ENCODE data around the gene RIOX2.
A peak's percentile ranks its signal among the peaks of the same experiment; 100 is the strongest.
"Not testable (repeated sequence)": the region's sequence is repeated elsewhere in the genome, so short reads cannot be mapped to it uniquely, and the experiment has no call there.

Gene RIOX2

DNA sequence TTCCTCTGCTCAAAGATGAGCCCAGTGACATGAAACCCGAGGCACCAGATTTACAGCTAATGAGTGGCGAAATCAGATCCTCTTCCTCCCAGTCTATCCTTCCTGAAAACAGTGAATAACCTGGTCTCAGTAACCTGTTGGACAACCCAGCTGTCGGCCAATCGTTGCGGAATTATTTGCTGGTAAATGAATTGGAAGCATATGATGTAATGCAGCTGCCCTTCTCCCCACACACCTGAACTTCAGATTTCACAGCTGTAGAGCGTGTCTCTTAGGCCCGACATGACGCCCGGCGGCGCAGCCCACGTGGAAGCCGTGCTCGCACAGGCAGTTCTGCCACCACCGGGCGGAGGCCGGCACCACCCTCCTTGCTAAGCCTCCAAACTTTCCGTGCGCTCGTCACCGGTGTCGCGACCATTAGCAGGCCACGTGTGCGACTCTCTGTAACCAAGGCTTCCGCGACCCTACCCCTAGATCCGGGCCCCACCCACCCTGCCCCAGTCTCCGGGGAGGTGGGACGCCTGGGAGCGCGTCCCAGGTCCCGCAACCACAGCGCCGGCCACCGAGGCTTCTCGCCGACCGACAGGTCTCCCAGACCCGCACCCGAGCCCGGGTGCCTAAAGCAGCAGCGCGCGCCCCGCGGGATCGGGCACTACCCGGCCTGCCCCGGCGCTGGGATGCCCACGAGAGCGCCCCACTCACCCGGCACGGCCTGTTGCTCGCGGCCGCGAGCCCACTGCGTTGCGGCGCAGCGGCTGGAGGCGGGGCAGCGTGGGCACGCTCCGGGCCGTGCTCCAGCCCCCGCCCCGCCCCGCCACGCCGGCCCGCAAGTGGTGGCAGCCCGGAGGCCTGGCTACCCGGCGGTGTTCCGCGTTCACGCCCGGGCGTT lies at the start of gene RIOX2:
Gene RIOX2, minus strand, starts transcription at position 753 of the 889 bp plus-strand sequence. CDS start 4,838 bp downstream, outside the sequence.
- DNase-seq (ENCODE audit: low read depth in 3 of 3) = peak; percentile 52 to 71 (median 71)

DNA sequence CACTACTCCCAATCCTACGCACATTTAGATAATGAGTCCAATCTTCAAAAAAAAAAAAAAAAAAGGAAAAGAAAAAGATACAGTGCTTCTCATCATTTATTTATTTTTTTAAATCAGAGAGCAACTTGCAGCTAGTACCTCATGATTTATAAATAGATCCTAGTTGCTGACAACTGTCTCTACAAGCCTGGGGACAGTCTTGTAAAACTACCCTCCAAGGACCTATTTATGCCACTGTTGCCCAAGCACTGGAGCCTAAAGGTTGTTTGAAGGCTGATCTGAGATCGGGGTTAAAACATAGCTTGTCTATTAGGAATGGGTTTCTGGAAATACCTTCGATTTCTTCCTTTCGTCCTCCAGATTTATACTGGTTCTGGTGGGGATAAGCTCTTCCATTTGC lies 48.2 kb upstream of the RIOX2 start:
- DNase-seq (ENCODE audit: low read depth in 3 of 3) = no peak

DNA sequence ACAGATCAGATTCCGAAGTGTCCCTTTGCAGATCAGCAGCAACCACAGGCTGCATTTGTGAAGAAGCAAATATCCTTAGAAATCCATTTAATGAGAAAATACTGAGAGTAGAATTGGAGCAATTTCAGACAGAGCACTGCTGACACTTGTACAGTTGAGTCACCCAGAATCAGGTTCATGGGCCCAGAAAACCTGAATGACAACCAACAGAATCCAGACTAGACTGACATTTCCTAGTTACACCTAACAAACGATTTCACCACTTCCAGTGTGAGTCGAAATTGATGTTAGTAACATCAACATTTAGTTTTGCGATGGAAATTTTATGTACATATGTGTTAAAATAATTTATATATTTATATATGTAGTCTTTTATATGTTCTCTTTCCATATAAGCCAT lies 46.1 kb upstream of the RIOX2 start:
- no peak for DNase-seq (ENCODE audit: low read depth in 3 of 3)

DNA sequence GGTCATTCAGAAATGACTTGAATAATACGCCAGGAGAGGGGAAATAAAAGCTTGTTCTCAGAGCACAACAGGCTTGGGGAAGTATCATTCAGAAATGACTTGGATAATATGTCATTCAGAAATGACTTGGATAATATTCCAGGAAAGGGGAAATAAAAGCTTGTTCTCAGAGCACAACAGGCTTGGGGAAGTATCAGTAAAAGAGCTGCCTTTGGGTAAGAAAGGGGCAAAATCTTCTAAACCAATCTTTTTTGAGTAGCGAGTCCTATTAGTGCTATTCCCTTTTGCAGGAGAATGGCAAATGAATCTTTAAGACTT lies 42.0 kb upstream of the RIOX2 start:
- no peak for DNase-seq (ENCODE audit: low read depth in 3 of 3)

DNA sequence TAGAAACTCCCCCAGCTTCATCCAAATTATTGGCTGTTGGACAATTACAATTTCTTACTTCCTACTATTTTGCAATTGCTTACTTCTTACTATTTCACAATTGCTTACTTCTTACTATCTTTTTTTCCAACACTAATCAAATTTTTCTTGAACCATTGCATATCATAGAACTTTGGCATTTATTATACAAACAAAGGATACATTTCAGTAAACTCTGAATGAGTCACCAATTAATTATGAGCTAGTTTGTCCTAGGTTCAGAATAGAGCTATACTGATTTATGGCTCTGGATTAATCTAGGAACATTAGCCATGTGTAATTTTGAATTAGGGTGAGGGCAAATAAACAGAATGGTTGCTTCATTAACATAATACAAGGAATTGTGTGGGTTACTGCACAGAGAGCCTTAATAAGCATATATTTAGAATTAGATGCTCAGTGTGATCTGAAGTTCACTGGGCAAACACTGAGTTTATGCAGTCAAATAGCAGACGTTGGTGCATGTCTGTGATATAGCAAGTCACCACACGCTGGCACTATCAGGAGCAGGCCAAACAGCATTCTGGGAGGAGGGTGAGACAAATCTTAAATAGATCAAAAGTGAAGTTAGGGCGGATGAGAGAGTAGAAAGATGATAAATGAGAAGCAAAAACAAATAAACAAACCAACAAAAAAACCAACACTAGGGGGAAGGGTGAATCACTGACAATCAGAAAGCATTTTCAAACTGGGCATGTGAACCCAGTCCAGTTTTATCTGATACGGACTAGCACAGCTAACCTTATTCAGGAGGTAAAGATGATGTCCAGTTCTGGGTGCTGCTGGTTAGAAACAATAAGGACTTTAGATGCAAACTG lies 41.4 kb upstream of the RIOX2 start:
- no peak for DNase-seq (ENCODE audit: low read depth in 3 of 3)

DNA sequence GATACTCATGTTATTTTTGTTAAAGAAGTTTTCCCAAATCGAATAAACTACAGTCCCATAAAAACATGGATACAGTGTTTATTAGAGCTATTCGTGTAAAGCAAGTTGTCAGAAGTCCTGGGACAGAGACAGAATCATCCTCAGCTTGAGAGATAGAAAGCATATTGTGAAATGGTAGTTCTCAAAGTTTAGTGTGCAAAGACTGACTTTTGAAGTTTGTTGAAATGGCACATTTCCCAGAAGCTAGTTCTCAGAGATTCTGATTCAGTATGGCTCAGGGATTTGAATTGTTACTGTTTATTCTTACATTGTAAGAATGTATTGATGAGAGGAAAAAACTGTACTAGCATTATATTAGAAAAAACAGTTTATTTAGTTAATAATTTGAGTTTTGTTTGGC lies 40.7 kb upstream of the RIOX2 start:
- no peak for DNase-seq (ENCODE audit: low read depth in 3 of 3)

DNA sequence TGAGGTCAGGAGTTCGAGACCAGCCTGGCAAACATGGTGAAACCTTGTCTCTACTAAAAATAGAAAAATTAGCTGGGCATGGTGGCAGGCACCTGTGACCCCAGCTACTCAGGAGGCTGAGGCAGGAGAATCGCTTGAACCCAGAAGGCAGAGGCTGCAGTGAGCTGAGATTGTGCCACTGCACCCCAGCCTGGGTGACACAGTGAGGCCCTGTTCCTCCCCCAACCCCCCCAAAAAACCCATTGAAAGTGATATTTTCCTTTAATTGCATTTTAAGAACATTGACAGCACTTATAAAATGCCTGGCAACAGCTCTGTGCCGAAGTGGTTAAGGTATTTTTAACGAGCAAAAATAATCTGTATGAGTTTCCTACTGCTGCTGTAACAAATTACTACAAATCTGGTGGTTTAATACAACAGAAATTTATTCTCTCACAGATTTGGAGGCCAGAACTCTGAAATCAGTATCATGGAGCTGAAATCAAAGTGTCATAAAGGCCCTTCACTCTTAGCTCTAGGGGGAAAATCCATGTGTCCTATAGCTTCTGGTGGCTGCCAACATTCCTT lies 38.7 kb upstream of the RIOX2 start:
- DNase-seq (ENCODE audit: low read depth in 3 of 3) = not testable (repeated sequence)

DNA sequence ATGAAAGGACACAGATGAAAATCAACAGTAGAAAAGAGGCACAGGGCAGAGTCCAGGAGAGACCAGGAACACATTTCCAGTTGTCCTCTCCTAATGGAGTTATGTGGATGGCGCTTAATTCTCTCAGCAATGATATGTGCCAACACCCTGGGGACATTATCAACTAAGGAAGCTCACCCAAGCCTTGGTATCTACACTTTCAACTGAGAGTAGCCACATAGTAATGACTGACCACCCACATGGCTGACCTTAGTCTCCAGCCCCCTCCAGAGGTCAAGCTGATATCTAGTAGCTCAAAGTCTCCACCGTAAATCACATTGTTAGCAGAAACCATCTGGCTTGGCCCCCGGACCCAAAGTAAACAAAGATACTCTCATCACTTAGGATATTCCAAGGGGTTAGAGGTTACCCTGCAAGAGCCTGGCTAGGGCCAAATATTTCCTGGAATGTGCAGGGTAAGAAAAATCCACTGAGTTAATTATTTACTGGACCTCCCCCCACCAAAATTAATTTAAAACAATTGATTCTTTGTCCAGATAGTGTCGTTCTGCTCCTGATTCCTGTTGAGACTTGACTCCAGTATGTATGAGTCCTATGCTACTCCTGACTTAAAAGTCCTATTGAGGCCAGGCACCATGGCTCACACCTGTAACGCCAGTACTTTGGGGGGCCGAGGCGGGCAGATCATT lies 38.1 kb upstream of the RIOX2 start:
- no peak for DNase-seq (ENCODE audit: low read depth in 3 of 3)

DNA sequence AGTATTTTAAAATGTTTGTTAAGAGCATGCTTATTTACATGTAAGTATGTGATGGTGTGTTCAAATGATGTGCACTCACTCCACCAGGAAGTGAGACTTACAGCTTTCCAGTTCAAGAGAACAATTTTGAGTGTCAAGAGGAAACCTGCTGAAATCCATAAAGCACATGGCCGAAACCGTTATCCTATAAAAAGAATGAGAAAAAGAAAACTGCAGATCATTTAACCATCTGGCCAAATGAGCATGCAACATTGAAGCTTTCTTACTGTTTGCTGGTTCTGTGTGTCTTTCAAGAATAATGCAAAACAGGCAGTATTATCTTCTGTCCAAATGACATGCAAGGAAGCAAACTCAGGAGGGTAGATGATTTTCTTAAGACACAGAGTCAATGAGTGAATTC lies 36.6 kb upstream of the RIOX2 start:
- no peak for DNase-seq (ENCODE audit: low read depth in 3 of 3)

DNA sequence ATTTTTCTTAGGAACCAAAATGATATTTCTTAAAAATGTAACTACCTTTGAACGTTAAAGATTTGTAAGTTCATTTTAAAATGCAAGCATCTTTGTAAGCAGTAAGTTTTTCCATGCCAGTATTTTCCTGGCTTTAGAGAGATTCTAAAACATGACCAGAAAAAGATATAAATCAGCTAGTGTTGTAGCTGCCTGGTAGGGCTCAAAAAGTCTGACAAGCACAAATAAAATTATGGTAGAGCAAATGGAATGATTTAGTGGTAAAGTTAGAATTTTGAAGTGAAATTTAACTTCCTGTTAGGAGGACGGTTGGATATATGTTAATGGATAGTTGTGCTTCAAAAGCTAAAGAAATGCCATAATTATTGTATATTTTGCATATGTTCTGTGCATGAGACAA lies 33.2 kb upstream of the RIOX2 start:
- no peak for DNase-seq (ENCODE audit: low read depth in 3 of 3)

DNA sequence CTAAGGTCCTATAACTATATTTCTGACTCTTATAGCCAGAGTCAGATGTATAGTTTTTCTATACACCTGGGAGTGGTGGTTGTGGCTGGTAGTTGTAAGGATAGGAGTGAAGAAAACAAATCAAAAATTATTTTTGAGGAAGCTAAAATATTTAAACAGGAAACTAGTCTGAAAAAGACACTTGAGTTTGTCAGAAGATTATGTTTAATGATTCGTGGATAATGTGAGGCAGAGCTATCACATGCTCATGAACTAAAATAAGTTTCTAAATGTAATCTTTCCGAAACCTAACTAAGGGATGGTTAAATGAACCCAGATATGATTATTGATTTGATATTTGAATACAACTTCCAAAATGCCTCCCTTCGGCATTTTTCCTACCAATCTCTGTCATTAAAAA lies 32.5 kb upstream of the RIOX2 start:
- no peak for DNase-seq (ENCODE audit: low read depth in 3 of 3)

DNA sequence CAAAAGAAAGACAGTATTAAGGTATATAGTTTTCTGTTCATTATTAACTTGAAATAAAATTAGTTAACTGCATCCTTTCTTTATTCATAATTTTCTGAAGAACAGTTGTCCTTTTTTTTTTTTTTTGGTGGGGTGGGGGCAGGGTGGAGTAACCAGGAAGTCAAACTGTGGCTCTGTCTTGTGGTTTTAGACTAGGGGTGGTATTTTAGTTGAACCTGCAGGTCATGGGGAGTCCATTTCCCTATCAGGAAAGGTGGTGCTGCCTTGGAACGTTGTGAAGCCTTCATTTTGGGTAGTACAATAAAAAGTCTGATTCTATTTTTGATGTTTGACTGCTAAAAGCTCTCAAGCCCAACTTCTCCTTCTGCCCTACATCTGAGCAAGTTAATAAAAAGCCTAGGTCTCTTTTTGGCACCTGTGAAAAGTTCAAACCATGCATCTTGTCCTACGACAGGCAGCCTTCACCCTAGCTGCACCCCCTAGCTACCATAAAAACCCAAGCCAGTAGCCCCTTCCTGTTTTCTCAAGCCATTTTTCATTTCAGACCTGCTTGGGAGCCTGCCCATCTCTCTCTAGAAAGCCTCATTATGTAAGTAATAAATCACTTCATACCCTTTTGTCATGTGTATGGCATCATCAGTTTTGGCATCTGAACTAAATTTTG lies 31.2 kb upstream of the RIOX2 start:
- DNase-seq (ENCODE audit: low read depth in 3 of 3) = no peak

DNA sequence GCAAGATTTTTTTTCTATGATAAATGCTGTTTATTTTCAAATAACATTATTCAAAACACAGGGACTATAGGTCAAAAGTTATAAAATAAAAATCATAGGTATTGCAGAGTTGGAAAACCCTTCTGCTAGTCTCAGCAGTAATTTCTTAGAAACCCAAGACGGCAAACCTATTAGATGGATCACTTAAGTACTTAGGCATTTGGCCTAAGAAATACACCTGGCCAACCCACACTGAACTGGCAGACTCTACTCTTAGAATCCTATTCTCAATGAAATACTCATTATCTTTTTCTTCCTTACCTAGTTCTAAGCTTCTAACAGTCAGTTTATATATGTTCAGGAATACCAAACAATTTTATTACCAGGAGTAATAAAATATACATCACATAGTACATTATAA lies 30.5 kb upstream of the RIOX2 start:
- DNase-seq (ENCODE audit: low read depth in 3 of 3) = no peak

DNA sequence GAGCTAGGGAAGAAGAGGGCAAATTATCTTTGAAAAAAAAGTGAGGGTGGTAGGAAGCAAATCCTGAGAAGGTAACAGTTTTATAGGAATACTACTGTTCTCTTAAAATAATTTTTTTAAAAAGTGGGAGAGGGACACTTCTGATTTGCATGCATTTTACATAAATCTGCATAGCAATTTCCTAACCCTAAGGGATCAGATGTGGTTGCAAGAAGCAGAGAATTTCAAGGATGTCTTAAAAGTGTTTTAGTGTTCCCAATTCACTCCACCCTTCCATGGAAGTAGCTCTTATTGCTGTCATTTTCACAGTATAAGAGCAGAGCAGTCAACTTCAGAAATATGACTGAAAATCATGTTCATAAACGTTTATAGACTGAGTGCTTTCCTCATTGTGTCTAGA lies 27.8 kb upstream of the RIOX2 start:
- no peak for DNase-seq (ENCODE audit: low read depth in 3 of 3)

DNA sequence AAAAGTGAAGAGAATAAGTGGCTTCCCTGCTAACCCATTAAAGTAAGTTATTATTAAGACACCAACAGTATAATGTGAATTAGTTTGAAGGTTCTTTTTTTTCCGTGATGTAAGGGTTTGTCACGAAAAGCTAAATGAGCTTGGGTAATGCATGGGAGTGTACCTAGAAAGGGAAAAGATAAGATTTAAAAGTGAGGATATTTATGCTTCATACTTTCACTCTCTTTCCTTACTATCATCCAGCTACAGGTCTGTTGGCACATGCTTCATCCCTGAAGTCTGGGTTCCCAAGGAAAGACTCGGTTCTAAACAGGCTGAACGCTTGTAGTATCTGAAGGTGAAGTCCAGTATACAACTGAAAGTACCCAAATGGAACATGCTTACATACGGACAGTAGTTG lies 26.9 kb upstream of the RIOX2 start:
- DNase-seq (ENCODE audit: low read depth in 3 of 3) = no peak

DNA sequence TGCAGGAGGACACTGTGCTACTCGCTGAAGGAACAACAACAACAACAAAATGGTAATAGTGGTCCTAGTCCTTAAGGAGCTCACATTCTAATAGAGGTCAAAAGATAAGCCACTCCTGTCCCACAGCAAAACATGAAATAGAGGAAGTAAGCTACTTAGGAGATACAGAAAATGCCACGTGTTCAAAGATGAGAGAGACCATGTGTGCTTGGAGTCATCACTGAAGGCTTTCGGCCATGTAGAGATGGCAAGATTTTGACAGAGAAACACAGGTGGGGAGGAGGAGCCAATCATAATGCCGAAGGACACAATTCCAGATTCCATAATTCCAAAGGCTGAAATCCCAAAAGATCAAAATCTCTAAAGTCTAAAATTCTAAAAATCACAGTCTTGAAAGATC lies 24.8 kb upstream of the RIOX2 start:
- DNase-seq (ENCODE audit: low read depth in 3 of 3) = no peak

DNA sequence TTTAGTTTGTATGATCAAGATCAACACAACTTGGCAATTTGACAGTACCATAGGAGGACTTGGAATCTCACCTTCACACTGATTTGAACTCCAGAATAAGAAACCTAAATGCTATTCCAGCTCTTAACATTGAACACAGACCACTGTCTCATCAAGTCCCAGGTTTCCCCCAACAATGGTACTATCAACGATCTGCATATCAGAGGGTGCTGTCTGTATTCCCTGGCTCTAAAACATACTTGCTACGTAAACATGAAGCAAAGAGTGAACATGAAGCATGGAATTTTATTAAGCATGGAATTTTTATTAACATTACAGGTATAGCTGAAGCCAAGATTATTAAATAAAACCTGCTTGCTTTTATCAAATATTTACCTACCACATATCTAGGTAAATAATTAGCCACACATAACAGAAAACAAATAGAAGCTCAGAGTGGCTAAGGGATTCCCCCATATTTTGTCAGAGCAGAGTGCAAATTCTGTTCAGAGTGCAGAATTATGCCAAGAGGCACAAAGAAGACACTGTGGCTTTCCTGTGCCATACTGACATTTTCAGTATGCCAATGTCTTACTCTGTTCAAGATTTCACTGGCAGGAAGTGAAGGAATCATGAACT lies 22.2 kb upstream of the RIOX2 start:
- no peak for DNase-seq (ENCODE audit: low read depth in 3 of 3)

DNA sequence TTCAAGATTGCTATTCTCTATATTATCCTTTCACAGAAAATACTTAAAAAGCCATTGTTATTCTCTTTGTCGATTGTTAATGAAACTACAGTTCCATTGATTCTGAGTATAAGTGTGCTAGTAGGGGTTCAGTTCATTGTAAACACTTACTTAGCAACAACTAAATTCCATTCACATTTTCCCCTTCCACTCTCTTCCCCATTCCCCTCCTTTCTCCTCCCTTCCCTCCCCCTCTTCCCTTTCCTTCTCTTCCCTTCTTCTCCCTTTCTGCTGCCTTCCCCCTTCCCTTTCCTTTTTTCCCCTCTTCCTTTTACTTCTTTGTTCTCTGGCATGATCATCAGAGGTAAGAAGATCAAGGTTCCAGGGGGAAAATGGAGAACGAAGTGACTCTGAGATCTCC lies 21.3 kb upstream of the RIOX2 start:
- no peak for DNase-seq (ENCODE audit: low read depth in 3 of 3)

DNA sequence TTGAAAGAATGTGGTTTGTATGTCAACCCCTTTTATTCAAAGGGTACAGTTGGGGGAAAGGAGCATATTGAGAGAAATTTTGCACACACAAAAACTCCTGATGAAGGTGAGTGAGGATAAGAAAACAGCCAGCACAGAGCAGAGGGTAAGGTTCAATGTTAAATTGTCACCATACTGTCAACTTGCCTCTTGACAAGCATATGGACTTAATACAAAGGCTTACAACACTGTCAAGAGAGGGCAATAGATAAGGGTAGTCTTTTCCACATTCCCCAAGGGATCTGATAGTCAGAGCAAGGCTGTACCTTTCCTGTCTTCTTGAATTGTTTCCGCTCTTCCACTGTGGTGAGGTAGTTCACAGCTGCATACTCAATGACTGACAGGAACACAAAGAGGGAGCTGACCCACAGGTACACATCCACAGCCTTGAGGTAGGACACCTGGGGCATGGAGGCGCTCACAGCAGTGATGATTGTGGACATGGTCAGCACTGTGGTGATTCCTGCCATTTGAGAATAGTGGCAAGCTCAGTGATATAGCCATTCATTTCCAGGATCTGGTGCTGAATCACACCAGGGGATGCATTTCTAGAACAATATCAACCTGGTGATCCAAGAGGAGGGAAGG lies 20.4 kb upstream of the RIOX2 start:
- DNase-seq (ENCODE audit: low read depth in 3 of 3) = no peak

DNA sequence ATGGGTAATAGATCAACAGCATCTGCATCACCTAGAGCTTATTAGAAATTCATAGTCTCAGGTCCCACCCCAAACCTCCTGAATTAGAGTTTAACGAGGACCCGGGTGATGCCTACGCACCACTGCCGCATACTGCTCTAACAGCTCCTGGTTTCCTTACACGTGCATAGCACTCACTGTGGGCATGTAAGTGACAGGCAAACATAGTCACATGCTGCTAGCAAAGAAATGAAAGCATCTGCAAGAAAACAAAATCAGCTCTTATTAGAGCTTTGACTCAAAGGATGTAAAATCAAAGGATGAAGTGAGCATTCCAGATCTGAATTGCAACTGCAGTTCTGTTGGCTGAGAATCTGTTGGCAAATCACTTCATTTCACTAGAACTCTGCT lies 19.1 kb upstream of the RIOX2 start:
- no peak for DNase-seq (ENCODE audit: low read depth in 3 of 3)

Measured in stimulated activated CD4-positive, alpha-beta T cell treated with anti-CD3 and anti-CD28 coated beads, TNF-alpha, amount 100 ng/mL, for 48 hours (primary cell).